Activated B cell treated with CpG ODN at 0.5 μM for 24 hours (primary cell): ENCODE data around the gene ITGA5. TPM values are rescaled to one million over a fixed set of nuclear protein-coding genes. Genes with fewer than 3 reads are reported as not detected.

ENCODE experiments used
- ATAC-seq: fragments of 200-7000 bp; cut with Tn5 transposase; one replicate; pipeline ENCODE4 v1.10.0; 2021; ENCODE audit warnings: low read depth, mild to moderate bottlenecking, moderate library complexity
- CTCF ChIA-PET: fragments of 350-600 bp; sonication (Branson Sonifier 250); formaldehyde crosslinking; loops from one replicate; lab custom pipeline; 2021; ENCODE audit warnings: antibody characterized with exemption; lab: Charles Lee
- POLR2A ChIA-PET: fragments of 350-600 bp; sonication (Branson Sonifier 250); formaldehyde crosslinking; loops from one replicate; lab custom pipeline; 2021; ENCODE audit warnings: antibody characterized with exemption; lab: Charles Lee
- DNase-seq: peaks from one replicate; pipeline ENCODE4 v3.0.0; 2022
- H3K27ac Mint-ChIP-seq: one replicate; pipeline ENCODE4 v1.8.0; 2020; ENCODE audit warnings: mixed read lengths
- H3K27me3 Mint-ChIP-seq: one replicate; pipeline ENCODE4 v1.8.0; 2021; ENCODE audit warnings: mixed read lengths
- H3K36me3 Mint-ChIP-seq: one replicate; pipeline ENCODE4 v1.8.0; 2021; ENCODE audit warnings: low read depth, mixed read lengths
- H3K4me1 Mint-ChIP-seq: one replicate; pipeline ENCODE4 v1.8.0; 2021; ENCODE audit warnings: mixed read lengths
- H3K4me3 Mint-ChIP-seq: one replicate; pipeline ENCODE4 v1.8.0; 2020; ENCODE audit warnings: mild to moderate bottlenecking, mixed read lengths
- H3K9me3 Mint-ChIP-seq: one replicate; pipeline ENCODE4 v1.8.0; 2020; ENCODE audit warnings: mixed read lengths
- CTCF ChIP-seq: fragments of 200-600 bp; IDR thresholded peaks from one replicate; pipeline ENCODE4 v1.8.0; 2022; ENCODE audit warnings: antibody characterized with exemption, mild to moderate bottlenecking
- intact Hi-C: fragments of 100-400 bp; cut with micrococcal nuclease; formaldehyde crosslinking; loops from one replicate; pipeline ENCODE4 v1.15.1; 2024
- total RNA-seq: library from RNA; stranded (reverse); gene quantifications from 2 replicates; pipeline ENCODE4 v1.2.3, GENCODE V29; 2022

Gene ITGA5
- total RNA-seq, 1 donor from 2014 or later: 1.0 TPM

GRCh38 chr12:54385251-54385914, 33.7 kb downstream of the ITGA5 start:
- Mint-ChIP-seq H3K36me3 (no peaks in the 10 kb centered on the region), H3K9me3 (no peaks in the 10 kb centered on the region), H3K4me1 (peaks cover 77% of the 10 kb centered on the region), H3K27ac (peak overlapping the region; percentile 79), H3K4me3 (peak overlapping the region; percentile 66), H3K27me3 (no peaks in the 10 kb centered on the region)
- ATAC-seq: peak; percentile 58
- no peak for TF ChIP-seq CTCF
- intact Hi-C loops: no loop called here
- peak; percentile 35 for DNase-seq
- POLR2A ChIA-PET: interaction anchor here (1.3 kb wide), 1 partner anchor 26 kb away, joined by 5 read pairs; no protein-coding TSS in a partner anchor
- CTCF ChIA-PET: interaction anchor here (1.2 to 4.1 kb wide), 2 partner anchors 8 to 14 kb away, joined by 4 to 16 read pairs; no protein-coding TSS in a partner anchor

- POLR2A ChIA-PET: interaction anchor here (1.3 kb wide), 1 partner anchor 26 kb away, joined by 5 read pairs; no protein-coding TSS in a partner anchor
- H3K27me3 Mint-ChIP-seq: no peaks in the 10 kb centered on the region
These were observed 34.5 kb downstream of the ITGA5 start, which contains the start of gene ZNF385A for GRCh38 chr12:54384591-54385041. ZNF385A (minus strand) TSS chr12:54384733; CDS start chr12:54384514, 219 bp downstream.

GRCh38 chr12:54383041-54383609, 35.9 kb downstream of the ITGA5 start:
- H3K4me3 Mint-ChIP-seq: no peak overlapping the region
- ATAC-seq (no peak), DNase-seq (no peak)
- CTCF ChIA-PET: interaction anchor here (5.9 kb wide), 1 partner anchor 17 kb away, joined by 30 read pairs; no protein-coding TSS in a partner anchor
- H3K36me3 Mint-ChIP-seq: no peaks in the 10 kb centered on the region
- intact Hi-C loops: no loop called here
- peak overlapping the region; percentile 13 for H3K27ac Mint-ChIP-seq
- H3K4me1 Mint-ChIP-seq: peaks cover 69% of the 10 kb centered on the region
- TF ChIP-seq CTCF: no peak
- no peaks in the 10 kb centered on the region for H3K9me3 Mint-ChIP-seq
- POLR2A ChIA-PET: interaction anchor here (0.7 kb wide), 1 partner anchor 99 kb away, joined by 3 read pairs; no protein-coding TSS in a partner anchor
- H3K27me3 Mint-ChIP-seq: no peaks in the 10 kb centered on the region

More at GRCh38 chr12:54384591-54385041, 34.5 kb downstream of the ITGA5 start, which contains the start of gene ZNF385A:
- TF ChIP-seq CTCF: no peak
- ATAC-seq: peak; percentile 79
- Mint-ChIP-seq H3K9me3 (no peaks in the 10 kb centered on the region), H3K4me3 (peak within 1 kb of the TSS; percentile 66), H3K4me1 (peaks cover 73% of the 10 kb centered on the region), H3K36me3 (no peaks in the 10 kb centered on the region), H3K27ac (peak within 1 kb of the TSS; percentile 79)
- CTCF ChIA-PET: interaction anchor here (0.8 to 4.1 kb wide), 3 partner anchors 9 to 16 kb away, joined by 3 to 16 read pairs (median 4); no protein-coding TSS in a partner anchor
- intact Hi-C loops: loop anchor here (1.0 kb wide), 1 partner anchor 10 kb away; no protein-coding TSS in a partner anchor
- DNase-seq: peak; percentile 40

GRCh38 chr12:54381136-54381535, 37.9 kb downstream of the ITGA5 start:
- H3K27ac Mint-ChIP-seq: no peak overlapping the region
- H3K27me3 Mint-ChIP-seq: no peaks in the 10 kb centered on the region
- POLR2A ChIA-PET: interaction anchor here (0.6 to 0.7 kb wide), 4 partner anchors 46 to 166 kb away, joined by 3 to 5 read pairs (median 4); partner anchors contain the start of genes CBX5 and HNRNPA1
- H3K4me1 Mint-ChIP-seq: peaks cover 53% of the 10 kb centered on the region
- ATAC-seq: no peak
- DNase-seq: no peak
- TF ChIP-seq CTCF: no peak
- no peak overlapping the region for H3K4me3 Mint-ChIP-seq
- no peaks in the 10 kb centered on the region for H3K9me3 Mint-ChIP-seq
- intact Hi-C loops: no loop called here
- CTCF ChIA-PET: interaction anchor here (1.3 to 5.9 kb wide), 5 partner anchors 9 to 165 kb away, joined by 3 to 30 read pairs (median 9); no protein-coding TSS in a partner anchor
- H3K36me3 Mint-ChIP-seq: no peaks in the 10 kb centered on the region
